SK-N-MC (cell line): Measurements from ENCODE around the gene ANLN.
"Not testable (repeated sequence)": the region's sequence is repeated elsewhere in the genome, so short reads cannot be mapped to it uniquely, and the experiment has no call there.

ENCODE experiments used
- DNase-seq: peaks from one replicate; pipeline ENCODE4 v3.0.0-alpha.2; 2011; ENCODE audit warnings: low read depth, low spot score
- H3K27ac ChIP-seq: fragments of 200-600 bp; sonication (generic); 2 replicates; pipeline ENCODE4 v1.5.1; 2016; ENCODE audit warnings: mixed run types
- H3K36me3 ChIP-seq: fragments of 200-600 bp; sonication (generic); 2 replicates; pipeline ENCODE4 v1.6.1; 2017; ENCODE audit warnings: antibody characterized with exemption, low read length, mixed read lengths; ENCODE audit not compliant: insufficient read depth
- H3K4me3 ChIP-seq: fragments of 200-600 bp; sonication (generic); 2 replicates; pipeline ENCODE4 v1.5.1; 2016
- H3K9ac ChIP-seq: fragments of 200-600 bp; sonication (generic); 2 replicates; pipeline ENCODE4 v1.8.0; 2017; ENCODE audit warnings: mixed run types, mixed read lengths; ENCODE audit not compliant: insufficient read length
- H3K9me3 ChIP-seq: fragments of 200-600 bp; sonication (generic); 2 replicates; pipeline ENCODE4 v1.6.1; 2017; ENCODE audit warnings: low read depth, mild to moderate bottlenecking, antibody characterized with exemption, low read length, moderate library complexity, mixed read lengths
- EZH2 ChIP-seq: fragments of 200-600 bp; sonication (generic); IDR thresholded peaks from one replicate; pipeline ENCODE4 v1.6.1; 2017; ENCODE audit warnings: antibody characterized with exemption
- FOXP2 ChIP-seq: optimal IDR thresholded peaks from 2 replicates; pipeline ENCODE3; 2011; ENCODE audit warnings: mild to moderate bottlenecking, moderate library complexity; ENCODE audit not compliant: insufficient read depth; ENCODE audit errors: extremely low read length, control extremely low read depth
- POLR2AphosphoS5 ChIP-seq: IDR thresholded peaks from 2 replicates; pipeline ENCODE4 v1.6.1; 2012; ENCODE audit warnings: mild to moderate bottlenecking, low read depth, low read length, borderline replicate concordance

Gene ANLN

GRCh38 chr7:36367561-36368077 lies 22.0 kb upstream of the ANLN start:
- Histone ChIP-seq H3K36me3 (no peaks in the 10 kb centered on the region), H3K4me3 (peak overlapping the region; percentile 82), H3K9me3 (no peaks in the 10 kb centered on the region), H3K9ac (no peak overlapping the region), H3K27ac (no peak overlapping the region)
- TF ChIP-seq EZH2, result no peak
- TF ChIP-seq FOXP2, result no peak
- no peak for TF ChIP-seq POLR2AphosphoS5
- no peak for DNase-seq

GRCh38 chr7:36368496-36368895 lies 21.2 kb upstream of the ANLN start:
- no peak for TF ChIP-seq FOXP2
- TF ChIP-seq EZH2, result no peak
- TF ChIP-seq POLR2AphosphoS5, result no peak
- H3K27ac ChIP-seq, result no peak overlapping the region
- H3K9me3 ChIP-seq, result no peaks in the 10 kb centered on the region
- H3K9ac ChIP-seq, result no peak overlapping the region
- H3K36me3 ChIP-seq, result no peaks in the 10 kb centered on the region
- DNase-seq, result no peak
- no peak overlapping the region for H3K4me3 ChIP-seq

GRCh38 chr7:36369171-36369570 lies 20.5 kb upstream of the ANLN start:
- TF ChIP-seq POLR2AphosphoS5 (no peak), FOXP2 (no peak), EZH2 (no peak)

GRCh38 chr7:36370046-36370445 lies 19.6 kb upstream of the ANLN start:
- Histone ChIP-seq H3K27ac (no peak overlapping the region), H3K36me3 (no peaks in the 10 kb centered on the region), H3K9me3 (no peaks in the 10 kb centered on the region), H3K9ac (no peak overlapping the region), H3K4me3 (no peak overlapping the region)
- no peak for DNase-seq
- TF ChIP-seq EZH2, result no peak
- no peak for TF ChIP-seq POLR2AphosphoS5
- TF ChIP-seq FOXP2, result no peak

More at GRCh38 chr7:36369171-36369570, 20.5 kb upstream of the ANLN start:
- Histone ChIP-seq H3K9me3 (no peaks in the 10 kb centered on the region), H3K4me3 (no peak overlapping the region), H3K27ac (no peak overlapping the region), H3K9ac (no peak overlapping the region), H3K36me3 (no peaks in the 10 kb centered on the region)
- no peak for DNase-seq

- no peak for TF ChIP-seq POLR2AphosphoS5
- TF ChIP-seq EZH2, result no peak
- no peak for TF ChIP-seq FOXP2
- Histone ChIP-seq H3K4me3 (0 out of 2 replicates have a peak overlapping the region, but pooled peaks have one; percentile 6), H3K9me3 (no peaks in the 10 kb centered on the region), H3K36me3 (no peaks in the 10 kb centered on the region), H3K9ac (peak overlapping the region; percentile 25), H3K27ac (peak overlapping the region; percentile 47; the same call in 1 of the 2 replicates)
- no peak for DNase-seq
Measured at GRCh38 chr7:36372156-36372555, 17.5 kb upstream of the ANLN start.

- H3K4me3 ChIP-seq, DNase-seq, H3K27ac ChIP-seq, H3K9ac ChIP-seq, H3K36me3 ChIP-seq, H3K9me3 ChIP-seq: not testable (repeated sequence)
Measured at GRCh38 chr7:36378555-36378954, 11.1 kb upstream of the ANLN start.

- H3K4me3 ChIP-seq, result no peak overlapping the region
- no peak for DNase-seq
- no peaks in the 10 kb centered on the region for H3K9me3 ChIP-seq
- no peak overlapping the region for H3K27ac ChIP-seq
- H3K36me3 ChIP-seq, result no peaks in the 10 kb centered on the region
- H3K9ac ChIP-seq, result no peak overlapping the region
- TF ChIP-seq EZH2 (no peak), FOXP2 (no peak), POLR2AphosphoS5 (no peak)
Measured at GRCh38 chr7:36379831-36380504, 9.7 kb upstream of the ANLN start.

- DNase-seq, result no peak
- Histone ChIP-seq H3K4me3 (no peak overlapping the region), H3K27ac (no peak overlapping the region), H3K36me3 (no peaks in the 10 kb centered on the region), H3K9me3 (no peaks in the 10 kb centered on the region), H3K9ac (no peak overlapping the region)
- no peak for TF ChIP-seq POLR2AphosphoS5
- no peak for TF ChIP-seq FOXP2
- TF ChIP-seq EZH2, result no peak
Measured at GRCh38 chr7:36381056-36381455, 8.6 kb upstream of the ANLN start.

GRCh38 chr7:36383284-36383683 lies 6.4 kb upstream of the ANLN start:
- H3K27ac ChIP-seq, H3K9ac ChIP-seq, H3K4me3 ChIP-seq, H3K9me3 ChIP-seq, DNase-seq, H3K36me3 ChIP-seq: not testable (repeated sequence)

GRCh38 chr7:36385646-36386045 lies 4.0 kb upstream of the ANLN start:
- H3K9me3 ChIP-seq, H3K27ac ChIP-seq, H3K4me3 ChIP-seq, DNase-seq, H3K9ac ChIP-seq, H3K36me3 ChIP-seq: not testable (repeated sequence)
